NCI-H1105 (cell line): ENCODE data around the gene DTNB.
"Not testable (repeated sequence)": the region's sequence is repeated elsewhere in the genome, so short reads cannot be mapped to it uniquely, and the experiment has no call there.

Experiments
- DNase-seq: peaks from one replicate; lab custom pipeline; 2025; lab: John Stamatoyannopoulos, UW

DTNB gene

GRCh38 chr2:25589676-25590205 is 83.6 kb downstream of the DTNB start:
- no peak for DNase-seq

- no peak for DNase-seq
These were observed 84.8 kb downstream of the DTNB start for GRCh38 chr2:25588576-25588975.

GRCh38 chr2:25587361-25587760 is 86.0 kb downstream of the DTNB start:
- no peak for DNase-seq

- no peak for DNase-seq
These were observed 86.6 kb downstream of the DTNB start for GRCh38 chr2:25586726-25587144.

DNA sequence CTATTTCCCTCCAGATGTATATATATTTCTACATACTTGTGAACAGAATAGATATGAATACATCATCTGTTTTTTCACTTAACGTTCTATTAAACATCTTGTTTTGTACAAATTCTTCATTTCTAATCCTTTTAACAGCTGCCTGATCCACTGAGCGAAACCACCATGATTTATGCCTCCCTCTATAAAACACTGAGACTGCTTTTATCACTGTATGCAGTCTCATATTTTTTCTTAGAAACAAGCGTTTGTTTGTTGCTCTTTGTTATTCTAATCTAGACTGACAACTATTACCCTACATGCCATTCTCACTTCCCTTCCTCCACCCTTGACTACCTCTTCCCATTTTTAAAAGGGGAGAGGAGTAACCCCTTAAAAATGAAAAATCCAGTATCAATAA is 88.2 kb downstream of the DTNB start:
- no peak for DNase-seq

GRCh38 chr2:25582077-25582830 is 91.1 kb downstream of the DTNB start:
- DNase-seq: no peak

- no peak for DNase-seq
These were observed 96.8 kb downstream of the DTNB start for GRCh38 chr2:25576596-25576995.

DNA sequence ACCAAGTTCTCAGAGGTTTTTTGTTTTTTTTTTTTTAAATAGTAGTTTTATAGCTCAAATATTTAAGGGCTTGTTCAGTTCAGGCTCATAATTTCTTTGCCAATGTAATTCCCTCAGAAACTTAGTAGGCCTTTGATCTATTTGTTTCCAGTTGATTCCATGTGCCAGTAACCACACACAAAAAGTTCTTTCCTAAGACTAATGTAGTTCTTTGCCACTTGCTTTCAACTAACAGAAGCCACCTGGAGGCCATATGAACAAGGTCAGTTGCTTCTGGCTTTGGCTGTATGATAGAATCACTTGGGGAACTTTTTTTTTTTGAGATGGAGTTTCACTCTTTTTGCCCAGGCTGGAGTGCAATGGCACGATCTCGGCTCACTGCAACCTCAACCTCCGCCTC is 100.7 kb downstream of the DTNB start:
- no peak for DNase-seq

GRCh38 chr2:25570161-25570845 is 103.1 kb downstream of the DTNB start:
- no peak for DNase-seq

DNA sequence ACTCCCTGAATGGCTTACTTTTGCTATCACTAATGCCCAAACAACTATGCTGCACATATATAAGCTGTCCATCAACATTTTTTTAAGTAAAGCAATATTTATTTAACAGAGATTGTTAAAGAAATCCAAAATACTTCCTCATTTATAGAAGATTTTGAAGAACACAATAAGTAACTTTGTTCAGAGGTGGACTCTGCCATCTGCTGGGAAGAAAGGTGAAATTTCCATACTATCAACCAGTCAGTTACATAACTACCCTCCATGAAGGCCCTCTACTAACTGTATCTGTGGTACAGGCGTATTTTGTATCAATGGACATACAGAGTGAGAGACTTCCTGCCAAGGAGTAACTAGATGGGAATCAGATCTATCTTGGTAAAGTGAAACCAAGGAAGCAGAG is 106.0 kb downstream of the DTNB start:
- no peak for DNase-seq

DNA sequence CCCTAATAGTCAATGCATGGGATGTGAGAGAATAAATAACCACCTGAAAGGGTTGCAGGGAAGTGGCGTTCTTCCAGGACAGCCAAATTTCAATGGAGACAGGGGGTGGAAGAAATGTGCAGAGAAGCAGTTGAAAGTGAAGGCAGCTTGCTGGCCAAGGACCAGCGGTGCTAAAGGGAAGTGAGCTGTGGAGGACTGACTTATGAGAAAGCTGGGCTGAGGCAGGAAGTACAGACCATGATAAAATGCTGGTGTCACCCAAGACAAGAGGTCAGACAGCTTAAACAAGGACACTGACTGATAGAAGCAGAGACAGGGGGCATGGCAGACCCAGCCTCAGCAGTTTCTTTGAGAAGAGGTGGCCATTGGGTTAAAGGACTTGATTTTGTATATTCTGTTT is 106.7 kb downstream of the DTNB start:
- no peak for DNase-seq

DNA sequence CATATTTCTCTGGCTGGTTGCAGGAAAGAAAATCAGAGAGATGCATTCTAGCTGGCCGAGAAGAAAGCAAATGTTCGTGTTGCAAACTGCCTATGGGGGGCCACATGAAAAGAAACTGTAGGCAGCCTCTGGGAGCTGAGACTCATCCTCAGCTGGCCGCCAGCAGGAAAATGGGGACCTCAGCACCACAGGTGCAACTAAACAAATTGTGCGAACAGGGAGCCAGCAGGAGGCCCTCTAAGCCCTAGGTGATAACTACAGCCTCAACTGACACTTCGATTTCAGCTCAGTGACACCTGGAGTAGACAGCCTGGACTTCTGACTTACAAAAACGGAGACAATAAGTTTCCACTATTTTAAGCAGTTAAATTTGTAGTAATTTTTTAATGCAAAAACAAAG is 107.3 kb downstream of the DTNB start:
- no peak for DNase-seq

DNA sequence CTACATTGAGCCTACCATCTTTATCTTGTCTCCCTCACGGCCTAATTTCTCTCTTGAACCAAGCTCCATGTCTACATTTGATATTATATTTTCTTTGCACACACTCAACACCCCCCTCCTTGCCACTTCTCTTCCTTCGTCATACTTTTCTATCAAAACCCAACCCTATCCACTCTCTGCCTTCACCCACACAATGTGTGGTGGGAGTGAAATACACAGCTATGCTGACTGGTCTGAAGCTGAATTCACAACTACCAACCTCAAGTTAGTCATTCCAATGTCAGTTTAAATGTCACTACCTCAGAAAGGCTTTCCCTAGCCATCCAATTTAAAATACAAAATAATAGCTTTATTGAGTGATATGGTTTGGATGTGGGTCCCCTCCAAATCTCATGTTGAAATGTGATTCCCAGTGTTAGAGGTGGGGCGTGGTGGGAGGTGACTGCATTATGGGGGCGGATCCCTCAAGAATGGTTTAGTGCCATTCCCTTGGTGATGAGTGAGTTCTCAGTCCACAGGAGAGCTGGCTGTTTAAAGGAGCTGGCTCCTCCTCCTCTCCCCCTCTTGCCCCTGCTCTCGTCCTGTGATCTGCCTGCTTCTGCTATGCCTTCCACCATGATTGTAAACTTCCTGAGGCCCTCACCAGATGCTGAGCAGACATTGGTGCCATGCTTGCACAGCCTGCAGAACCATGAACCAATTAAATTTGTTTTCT is 112.1 kb downstream of the DTNB start:
- no peak for DNase-seq

DNA sequence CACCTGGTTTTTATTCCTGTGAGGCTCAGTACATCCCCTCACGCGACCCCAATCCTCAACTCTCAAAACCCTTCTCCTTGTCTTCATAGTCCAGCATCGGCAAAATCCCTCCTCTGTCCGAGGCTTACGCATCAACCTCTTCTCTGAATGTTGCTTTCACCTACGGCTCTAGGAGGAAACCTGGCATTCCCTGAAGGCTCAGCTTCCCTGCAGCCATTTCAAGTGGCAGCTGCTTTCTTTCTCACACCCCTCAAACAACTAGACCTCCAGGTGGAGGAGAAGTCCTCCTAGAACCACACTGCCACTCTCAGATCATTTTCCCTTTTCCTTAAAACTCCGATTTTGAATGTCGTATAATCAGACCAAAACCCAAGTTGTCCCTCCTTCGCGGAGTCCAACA is 114.2 kb downstream of the DTNB start:
- DNase-seq: no peak

DNA sequence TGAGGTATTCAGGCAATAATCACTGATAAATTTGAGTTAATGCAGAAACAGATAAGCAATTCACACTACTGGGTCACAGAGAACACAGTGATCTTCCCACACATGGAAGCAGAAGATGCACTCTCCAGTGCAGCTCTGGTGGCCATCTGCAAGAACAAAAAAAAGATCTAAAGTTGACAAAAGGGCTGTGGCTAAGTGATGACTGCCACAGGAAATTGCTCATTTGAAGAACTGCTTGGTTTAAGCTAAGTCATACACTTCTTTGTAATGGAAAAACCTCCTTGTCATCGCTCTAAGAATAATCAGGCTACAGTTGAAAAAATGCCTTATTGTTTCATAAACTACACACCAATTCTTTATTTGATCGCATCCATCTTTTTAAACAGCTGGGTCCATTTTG is 115.1 kb downstream of the DTNB start:
- no peak for DNase-seq

DNA sequence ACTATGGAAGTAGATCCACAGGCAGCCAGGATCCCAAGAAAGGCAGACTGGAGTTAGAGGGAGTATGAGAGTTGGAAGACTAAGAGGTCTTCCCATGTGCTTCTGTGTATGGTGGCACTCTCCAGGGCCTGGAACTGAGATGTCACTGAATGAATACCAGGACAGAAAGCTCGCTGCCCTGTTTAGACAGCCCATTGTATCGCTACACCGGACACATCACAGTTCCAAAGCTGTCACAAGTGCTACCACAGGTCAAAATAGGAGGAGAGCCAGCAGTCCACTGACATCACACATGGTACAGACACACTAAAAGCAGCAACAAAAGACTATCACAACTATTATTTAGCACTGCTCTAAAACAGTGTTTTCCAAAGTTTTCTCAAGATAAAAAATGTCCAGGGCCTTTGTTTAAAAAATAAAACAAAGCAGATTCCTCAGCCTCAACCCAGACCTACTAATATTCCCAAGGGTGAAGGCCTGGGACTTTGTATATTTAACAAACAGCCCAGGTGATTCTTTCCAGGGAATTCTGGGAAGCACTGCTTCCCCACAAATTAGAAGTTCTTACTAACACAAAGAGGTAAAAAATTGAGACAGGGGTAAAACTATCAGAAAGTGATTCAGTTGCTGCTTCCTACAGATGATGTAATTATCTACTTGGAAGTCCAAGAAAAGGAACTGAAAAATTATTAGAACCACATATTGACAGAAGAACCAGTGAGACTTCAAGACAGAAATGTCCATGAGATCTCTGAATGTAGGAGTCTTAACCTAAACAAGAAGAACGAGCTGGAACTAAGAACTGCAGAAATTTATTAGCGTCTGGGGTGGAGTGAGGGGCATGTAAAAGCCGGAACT is 116.0 kb downstream of the DTNB start:
- no peak for DNase-seq

- no peak for DNase-seq
These were observed 121.1 kb downstream of the DTNB start for GRCh38 chr2:25552318-25552717.

- no peak for DNase-seq
These were observed 122.1 kb downstream of the DTNB start for GRCh38 chr2:25551316-25551715.

DNA sequence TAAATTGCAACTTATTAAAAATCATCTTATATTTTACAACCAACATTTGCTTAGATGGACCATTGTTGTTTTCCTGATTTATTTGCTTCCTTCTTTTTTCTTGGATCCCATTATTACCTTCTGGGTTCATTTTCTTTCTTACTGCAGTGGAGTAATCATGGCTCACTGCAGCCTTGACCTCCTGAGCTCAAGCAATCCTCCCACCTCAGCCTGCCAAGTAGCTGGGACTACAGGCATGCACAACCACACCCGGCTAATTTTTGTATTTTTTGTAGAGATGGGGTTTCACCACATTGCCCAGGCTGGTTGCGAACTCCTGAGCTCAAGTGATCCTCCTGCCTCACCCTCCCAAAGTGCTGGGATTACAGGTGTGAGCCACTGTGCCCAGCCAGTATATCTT is 123.8 kb downstream of the DTNB start:
- DNase-seq: not testable (repeated sequence)

GRCh38 chr2:25548601-25549000 is 124.8 kb downstream of the DTNB start:
- peak; percentile 75 for DNase-seq

GRCh38 chr2:25546852-25547251 is 126.5 kb downstream of the DTNB start:
- DNase-seq: no peak

- DNase-seq: no peak
These were observed 127.5 kb downstream of the DTNB start for GRCh38 chr2:25545899-25546298.
